Left lung (tissue), 10 donors: ENCODE data around the gene PPP1R3C. TPM values are rescaled to one million over a fixed set of nuclear protein-coding genes. Genes with fewer than 3 reads are reported as not detected.

Experiments used
- ATAC-seq: fragments of 200-7000 bp; cut with Tn5 transposase; one replicate; pipeline ENCODE4 v1.9.1; 2020; ENCODE audit warnings: moderate library complexity
- DNase-seq, 4 donors: peaks; one replicate each; pipeline ENCODE4 v3.0.0-alpha.2; 2013 to 2020
- H3K27ac ChIP-seq, 2 donors: fragments of 200-600 bp; sonication (generic) in 1 of 2; one replicate each; pipeline versions ENCODE4 v1.5.0 to v1.8.0; 2020 to 2021
- H3K27me3 ChIP-seq, 2 donors: fragments of 200-600 bp; sonication (generic) in 1 of 2; one replicate each; pipeline versions ENCODE4 v1.5.0 to v1.8.0; 2020 to 2021
- H3K36me3 ChIP-seq, 2 donors: fragments of 200-600 bp; sonication (generic) in 1 of 2; one replicate each; pipeline versions ENCODE4 v1.5.0 to v1.8.0; 2020 to 2021
- H3K4me1 ChIP-seq, 2 donors: fragments of 200-600 bp; one replicate each; pipeline ENCODE4 v1.8.0; 2021
- H3K4me3 ChIP-seq, 2 donors: fragments of 200-600 bp; sonication (generic) in 1 of 2; one replicate each; pipeline versions ENCODE4 v1.5.0 to v1.8.0; 2020 to 2021; ENCODE audit warnings: mild to moderate bottlenecking in 1 of 2
- H3K9me3 ChIP-seq, 2 donors: fragments of 200-600 bp; sonication (generic) in 1 of 2; one replicate each; pipeline versions ENCODE4 v1.5.0 to v1.8.0; 2020 to 2021
- CTCF ChIP-seq, 2 donors: fragments of 200-600 bp; sonication (generic) in 1 of 2; IDR thresholded peaks; one replicate each; pipeline versions ENCODE4 v1.5.0 to v1.8.0; 2021; ENCODE audit warnings: antibody characterized with exemption in 2 of 2
- intact Hi-C, 2 donors: fragments of 100-400 bp; cut with DNase I; formaldehyde crosslinking; loops; one replicate each; pipeline versions ENCODE4 v1.11.2 to v1.14.2; 2022
- polyA plus RNA-seq, 6 donors: library from polyadenylated mRNA; unstranded; fragments of 120-200 nt; gene quantifications; one replicate each; pipeline ENCODE4 v1.2.1, GENCODE V29; 2013; ENCODE audit not compliant: insufficient read length in 6 of 6
- total RNA-seq, 2 donors: library from RNA; stranded (reverse); fragmentation: NEBNext Ultra II Directional; extraction: Animal tissue kit (Norgen Biotek cat#: 25700); gene quantifications; one replicate each; pipeline ENCODE4 v1.2.1, GENCODE V29; 2021
- donor health status: DM: no; HTN: yes; CAD: no.
- donor health status: DM: no; HTN: no; CAD: no.

Gene PPP1R3C
- total and polyA plus RNA-seq, 8 donors, result 16.8 to 237 (median 200) TPM

GRCh38 chr10:91602868-91603568, 29.9 kb downstream of the PPP1R3C start:
- H3K27ac ChIP-seq, result no peak overlapping the region
- intact Hi-C loops, result no loop called here
- peaks cover 0 to 11% of the 10 kb centered on the region in 2 donors for H3K9me3 ChIP-seq
- TF ChIP-seq CTCF (IDR thresholded peaks at IDR 0.05), result no peak
- ATAC-seq (no peak), DNase-seq (no peak)
- no peaks in the 10 kb centered on the region for H3K36me3 ChIP-seq
- H3K27me3 ChIP-seq, result no peaks in the 10 kb centered on the region
- no peak overlapping the region for H3K4me3 ChIP-seq
- H3K4me1 ChIP-seq, result peaks cover 2 to 7% of the 10 kb centered on the region in 2 donors

- no peak for ATAC-seq
- intact Hi-C loops, result no loop called here
- no peak for TF ChIP-seq CTCF (IDR thresholded peaks at IDR 0.05)
- Histone ChIP-seq H3K9me3 (peaks cover 0 to 11% of the 10 kb centered on the region in 2 donors), H3K4me3 (no peak overlapping the region), H3K36me3 (no peaks in the 10 kb centered on the region), H3K4me1 (peaks cover 5 to 6% of the 10 kb centered on the region in 2 donors), H3K27me3 (no peaks in the 10 kb centered on the region), H3K27ac (no peak overlapping the region)
- DNase-seq, result no peak
These were observed 30.4 kb downstream of the PPP1R3C start for GRCh38 chr10:91602449-91602848.

GRCh38 chr10:91601212-91601611, 31.7 kb downstream of the PPP1R3C start:
- H3K27ac ChIP-seq, result no peak overlapping the region
- intact Hi-C loops, result no loop called here
- H3K4me3 ChIP-seq, result no peak overlapping the region
- H3K4me1 ChIP-seq, result peaks cover 11 to 12% of the 10 kb centered on the region in 2 donors
- peaks cover 0 to 8% of the 10 kb centered on the region in 2 donors for H3K9me3 ChIP-seq
- DNase-seq (no peak), ATAC-seq (no peak)
- H3K36me3 ChIP-seq, result no peaks in the 10 kb centered on the region
- no peaks in the 10 kb centered on the region for H3K27me3 ChIP-seq
- TF ChIP-seq CTCF (IDR thresholded peaks at IDR 0.05), result no peak

- H3K36me3 ChIP-seq, result no peaks in the 10 kb centered on the region
- no peak for ATAC-seq
- no peak for DNase-seq
- H3K4me3 ChIP-seq, result no peak overlapping the region
- no peak for TF ChIP-seq CTCF (IDR thresholded peaks at IDR 0.05)
- no peak overlapping the region for H3K27ac ChIP-seq
- H3K9me3 ChIP-seq, result no peaks in the 10 kb centered on the region
- H3K27me3 ChIP-seq, result no peaks in the 10 kb centered on the region
- peaks cover 11 to 12% of the 10 kb centered on the region in 2 donors for H3K4me1 ChIP-seq
- intact Hi-C loops, result no loop called here
These were observed 34.5 kb downstream of the PPP1R3C start for GRCh38 chr10:91598211-91598977.

- DNase-seq (peak in 2 of 4 donors; percentile 68), ATAC-seq (peak; percentile 79)
- Histone ChIP-seq H3K4me1 (peaks cover 11 to 12% of the 10 kb centered on the region in 2 donors), H3K27me3 (no peaks in the 10 kb centered on the region), H3K36me3 (no peaks in the 10 kb centered on the region), H3K4me3 (no peak overlapping the region), H3K9me3 (no peaks in the 10 kb centered on the region), H3K27ac (peak overlapping the region in 1 of 2 donors; percentile 54)
- intact Hi-C loops, result no loop called here
- no peak for TF ChIP-seq CTCF (IDR thresholded peaks at IDR 0.05)
These were observed 35.5 kb downstream of the PPP1R3C start for GRCh38 chr10:91597197-91597881.
